GM19193 (cell line): ENCODE measurements around the gene ICOSLG.

Source experiments
- POLR2A ChIP-seq: IDR thresholded peaks from 4 replicates; pipeline ENCODE4 v1.6.1; 2011; ENCODE audit not compliant: insufficient read depth, insufficient read length; ENCODE audit errors: extremely low read depth

Gene ICOSLG

GRCh38 chr21:44272284-44272858 lies 31.6 kb upstream of the ICOSLG start:
- TF ChIP-seq POLR2A, result no peak

- no peak for TF ChIP-seq POLR2A
These were observed 31.0 kb upstream of the ICOSLG start for GRCh38 chr21:44271558-44272283.

GRCh38 chr21:44269090-44269489 lies 28.3 kb upstream of the ICOSLG start:
- TF ChIP-seq POLR2A, result no peak

DNA sequence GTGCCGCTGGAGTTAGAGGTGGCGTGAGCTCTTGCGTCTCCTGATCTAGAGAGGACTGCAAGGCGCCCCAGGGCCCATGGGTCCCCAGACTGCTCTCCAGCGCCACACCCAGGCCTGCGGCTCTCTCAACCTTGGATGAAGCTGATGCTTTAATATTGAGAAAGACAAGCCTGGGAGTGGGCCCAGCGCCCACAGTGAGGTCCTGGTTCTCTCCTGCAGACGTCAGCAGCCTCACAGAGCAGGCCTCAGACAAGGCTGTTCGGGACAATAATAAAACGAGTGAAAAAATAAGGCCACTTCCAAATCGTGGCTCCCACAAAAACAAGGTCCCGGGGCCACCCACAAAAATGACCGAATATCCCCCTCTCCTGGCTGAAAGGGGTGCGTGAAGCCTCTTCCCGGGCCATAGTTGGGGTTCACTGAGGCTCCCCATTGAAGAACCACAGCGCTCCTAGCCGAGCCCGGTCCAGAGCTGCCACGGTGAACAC lies 27.0 kb upstream of the ICOSLG start:
- TF ChIP-seq POLR2A, result no peak

DNA sequence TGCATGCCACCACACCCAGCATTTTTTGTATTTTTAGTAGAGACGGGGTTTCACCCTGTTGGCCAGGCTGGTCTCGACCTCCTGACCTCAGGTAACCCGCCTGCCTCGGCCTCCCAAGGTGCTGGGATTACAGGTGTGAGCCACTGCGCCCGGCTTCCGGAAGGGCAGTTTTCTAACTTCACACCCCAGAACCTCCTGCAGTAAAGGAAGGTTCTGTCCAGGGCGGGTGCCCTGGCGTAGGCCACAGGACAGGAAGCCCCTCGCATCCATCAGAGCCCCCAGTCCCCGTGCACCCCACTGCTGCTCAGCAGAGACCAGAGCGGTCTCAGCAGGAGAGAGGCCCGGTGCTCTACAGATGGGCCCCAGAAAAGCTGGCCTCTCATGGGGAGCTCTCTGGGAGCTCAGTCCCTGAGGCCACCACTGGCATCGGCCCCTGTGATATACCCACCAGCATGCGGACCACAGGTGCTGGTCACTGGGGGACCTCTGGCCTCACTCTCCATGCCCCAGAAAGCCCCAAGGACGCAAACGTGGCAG lies 25.1 kb upstream of the ICOSLG start:
- TF ChIP-seq POLR2A, result no peak

DNA sequence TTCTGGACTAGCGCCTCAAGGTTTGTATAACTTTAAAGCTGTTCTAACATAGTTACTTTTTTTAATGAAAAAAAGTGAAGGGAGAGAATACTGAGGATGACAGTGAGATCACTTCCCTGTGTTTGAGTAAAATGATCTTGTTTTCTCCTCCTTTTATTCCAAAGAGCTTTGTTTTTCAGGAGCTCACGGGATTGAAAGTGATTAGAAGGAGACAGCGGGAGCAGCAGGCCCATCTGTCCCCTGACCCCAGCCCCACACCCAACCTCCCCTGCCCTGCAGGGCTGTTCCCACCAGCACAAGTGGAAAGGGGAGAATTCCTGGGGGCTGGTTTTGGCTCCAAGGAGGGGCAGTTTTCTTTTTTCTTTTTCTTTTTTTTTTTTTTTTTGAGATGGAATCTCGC lies 23.0 kb upstream of the ICOSLG start:
- TF ChIP-seq POLR2A, result no peak

DNA sequence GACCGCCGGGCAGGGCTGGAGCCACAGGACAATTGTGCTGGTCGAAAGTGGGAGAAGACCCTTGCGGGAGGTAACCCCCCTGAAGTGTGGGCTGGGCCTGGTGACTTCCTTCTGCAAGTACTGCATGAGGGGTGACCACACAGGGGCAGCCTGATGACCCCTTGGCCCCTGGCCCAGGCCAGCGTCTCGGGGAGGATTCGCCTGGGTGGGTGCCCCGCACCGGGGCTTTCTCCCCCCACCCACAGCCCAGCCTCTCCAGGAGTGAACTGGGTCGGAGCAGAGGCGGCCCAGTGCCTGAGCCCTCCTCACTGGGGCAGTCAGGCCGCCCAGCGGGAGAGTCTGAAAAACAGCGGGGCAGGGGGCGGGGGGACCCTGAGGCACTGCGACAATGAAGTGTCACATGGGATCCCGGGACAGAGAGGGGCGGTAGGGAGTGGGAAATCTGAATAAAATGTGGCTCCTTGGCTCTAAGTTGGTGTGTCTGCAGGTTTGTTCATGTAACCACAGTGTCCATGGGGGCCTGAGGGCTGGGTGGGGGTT lies 22.5 kb upstream of the ICOSLG start:
- TF ChIP-seq POLR2A, result no peak

GRCh38 chr21:44262338-44263056 lies 21.8 kb upstream of the ICOSLG start:
- no peak for TF ChIP-seq POLR2A

- TF ChIP-seq POLR2A, result no peak
These were observed 21.0 kb upstream of the ICOSLG start, which contains the start of gene DNMT3L for GRCh38 chr21:44261675-44262295. Gene DNMT3L, minus strand, starts transcription at chr21:44261897. Its CDS starts 638 bp downstream, at chr21:44261259.

- no peak for TF ChIP-seq POLR2A
These were observed 20.3 kb upstream of the ICOSLG start for GRCh38 chr21:44260791-44261631.

GRCh38 chr21:44260066-44260465 lies 19.3 kb upstream of the ICOSLG start:
- no peak for TF ChIP-seq POLR2A

DNA sequence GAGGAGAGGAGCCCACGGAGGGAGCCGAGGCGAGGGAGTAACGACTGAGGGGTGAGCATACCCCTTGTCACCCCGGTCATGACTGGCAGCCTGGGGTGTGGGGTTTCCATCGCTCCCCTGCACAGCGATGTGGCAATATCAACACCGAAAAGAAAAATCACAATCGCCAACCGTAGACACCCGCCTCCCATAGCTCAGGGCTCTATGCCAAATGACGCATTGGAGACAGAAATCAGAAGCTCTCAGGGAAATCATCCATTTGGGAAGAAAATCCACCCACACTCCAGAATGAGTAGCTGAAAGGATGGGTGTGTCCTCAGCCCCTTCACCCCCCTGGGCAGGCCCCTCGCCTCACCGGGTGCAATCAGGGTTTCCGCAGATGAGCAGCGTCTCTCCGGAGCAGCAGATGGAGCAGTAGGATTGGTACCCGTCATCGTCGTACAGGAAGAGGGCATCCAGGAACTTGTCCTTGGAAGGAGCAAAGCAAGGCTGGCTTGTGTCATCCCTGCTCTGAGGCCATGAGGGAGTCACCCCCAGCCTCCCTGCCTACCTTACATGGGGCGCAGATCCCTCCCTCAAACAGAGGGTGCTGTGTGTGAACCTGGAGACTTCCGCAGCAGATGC lies 18.5 kb upstream of the ICOSLG start:
- no peak for TF ChIP-seq POLR2A

GRCh38 chr21:44258056-44258725 lies 17.4 kb upstream of the ICOSLG start:
- no peak for TF ChIP-seq POLR2A
